ENCODE measurements around the gene COL8A1.
A peak's percentile ranks its signal among the peaks of the same experiment; 100 is the strongest.

The COL8A1 gene

GRCh38 chr3:99765042-99765942 lies 126.9 kb downstream of the COL8A1 start:
- DNase-seq: no peak

- no peak for DNase-seq
Measured at GRCh38 chr3:99767291-99767690, 128.9 kb downstream of the COL8A1 start.

- no peak for DNase-seq
Measured at GRCh38 chr3:99768126-99768525, 129.7 kb downstream of the COL8A1 start.

- DNase-seq: no peak
Measured at GRCh38 chr3:99768808-99769501, 130.6 kb downstream of the COL8A1 start.

- no peak for DNase-seq
Measured at GRCh38 chr3:99772171-99772570, 133.8 kb downstream of the COL8A1 start.

GRCh38 chr3:99772671-99773070 lies 134.3 kb downstream of the COL8A1 start:
- DNase-seq: no peak

- no peak for DNase-seq
Measured at GRCh38 chr3:99774467-99774866, 136.1 kb downstream of the COL8A1 start.

GRCh38 chr3:99776516-99777209 lies 138.3 kb downstream of the COL8A1 start:
- no peak for DNase-seq

- DNase-seq: no peak
Measured at GRCh38 chr3:99777210-99777549, 138.8 kb downstream of the COL8A1 start.

- DNase-seq: no peak
Measured at GRCh38 chr3:99777708-99778107, 139.3 kb downstream of the COL8A1 start.

- DNase-seq: no peak
Measured at GRCh38 chr3:99780749-99781148, 142.4 kb downstream of the COL8A1 start.

GRCh38 chr3:99781761-99782160 lies 143.4 kb downstream of the COL8A1 start:
- no peak for DNase-seq

GRCh38 chr3:99783011-99783573 lies 144.7 kb downstream of the COL8A1 start:
- no peak for DNase-seq

GRCh38 chr3:99789011-99789721 lies 150.8 kb downstream of the COL8A1 start:
- peak; percentile 7 for DNase-seq

- DNase-seq: no peak
Measured at GRCh38 chr3:99794485-99794884, 156.1 kb downstream of the COL8A1 start.

GRCh38 chr3:99795573-99795972 lies 157.2 kb downstream of the COL8A1 start:
- DNase-seq: no peak

GRCh38 chr3:99799422-99799821 lies 161.0 kb downstream of the COL8A1 start:
- no peak for DNase-seq

GRCh38 chr3:99803297-99803696 lies 164.9 kb downstream of the COL8A1 start:
- DNase-seq: no peak

GRCh38 chr3:99805160-99805559 lies 166.8 kb downstream of the COL8A1 start:
- DNase-seq: no peak

GRCh38 chr3:99808163-99808794 lies 169.9 kb downstream of the COL8A1 start:
- DNase-seq: peak; percentile 42

GRCh38 chr3:99809565-99809964 lies 171.2 kb downstream of the COL8A1 start:
- DNase-seq: no peak

GRCh38 chr3:99810403-99810802 lies 172.0 kb downstream of the COL8A1 start:
- DNase-seq: no peak

All from stimulated activated CD4-positive, alpha-beta T cell treated with anti-CD3 and anti-CD28 coated beads, Interleukin-15, amount 100 ng/mL, for 24 hours (primary cell).